HCT116 (cell line): ENCODE data around the gene MCM8.

ENCODE experiments used
- EGR1 ChIP-seq: IDR thresholded peaks from 2 replicates; pipeline ENCODE4 v1.6.1; 2012; ENCODE audit warnings: low read depth
- EZH2 ChIP-seq: fragments of 200-600 bp; sonication (generic); IDR thresholded peaks from 2 replicates; pipeline ENCODE4 v1.6.1; 2017; ENCODE audit warnings: antibody characterized with exemption, mixed run types
- EZH2phosphoT487 ChIP-seq: fragments of 200-600 bp; IDR thresholded peaks from 2 replicates; pipeline ENCODE4 v1.6.1; 2018; ENCODE audit warnings: antibody characterized with exemption, borderline replicate concordance
- POLR2A ChIP-seq: IDR thresholded peaks from 2 replicates; pipeline ENCODE4 v1.7.0; 2011; ENCODE audit warnings: borderline replicate concordance; ENCODE audit not compliant: insufficient read depth, insufficient read length; ENCODE audit errors: extremely low read depth
- POLR2AphosphoS5 ChIP-seq: IDR thresholded peaks from 2 replicates; pipeline ENCODE4 v1.6.1; 2011; ENCODE audit warnings: mild to moderate bottlenecking, low read depth, low read length, moderate library complexity
- RAD21 ChIP-seq: IDR thresholded peaks from 2 replicates; pipeline ENCODE4 v1.6.1; 2012; ENCODE audit warnings: low read depth, mild to moderate bottlenecking
- ZFX ChIP-seq: fragments of 450-650 bp; IDR thresholded peaks from 2 replicates; pipeline ENCODE4 v1.6.1; 2017
- ZNF274 ChIP-seq: fragments of 200-500 bp; sonication (Bioruptor generic); IDR thresholded peaks from 2 replicates; pipeline ENCODE4 v1.6.1; 2014; ENCODE audit warnings: mild to moderate bottlenecking, low read depth, low read length, inconsistent platforms
- TF ChIP-seq, protein P1 (sequence below), 3 experiments: fragments of 200-600 bp in 1 of 3; sonication (generic) in 1 of 3; IDR thresholded peaks in 2 of 3; conservative IDR thresholded peaks in 1 of 3; 2 replicates each; pipeline ENCODE4 v1.5.1; 2012 to 2017; ENCODE audit warnings: low read depth in 2 of 3, low read length in 2 of 3, antibody characterized with exemption in 1 of 3, borderline replicate concordance in 1 of 3, control low read depth in 1 of 3, mild to moderate bottlenecking in 1 of 3, mixed read lengths in 1 of 3, mixed run types in 1 of 3, moderate library complexity in 1 of 3; ENCODE audit not compliant: insufficient read depth in 1 of 3
- TF ChIP-seq, protein P2 (sequence below): IDR thresholded peaks from 2 replicates; pipeline ENCODE4 v1.6.1; 2012
- TF ChIP-seq, protein P3 (sequence below): IDR thresholded peaks from 2 replicates; pipeline ENCODE4 v1.6.1; 2012; ENCODE audit warnings: low read depth
- TF ChIP-seq, protein P4 (sequence below): IDR thresholded peaks from 2 replicates; pipeline ENCODE4 v1.6.1; 2012

DNA sequence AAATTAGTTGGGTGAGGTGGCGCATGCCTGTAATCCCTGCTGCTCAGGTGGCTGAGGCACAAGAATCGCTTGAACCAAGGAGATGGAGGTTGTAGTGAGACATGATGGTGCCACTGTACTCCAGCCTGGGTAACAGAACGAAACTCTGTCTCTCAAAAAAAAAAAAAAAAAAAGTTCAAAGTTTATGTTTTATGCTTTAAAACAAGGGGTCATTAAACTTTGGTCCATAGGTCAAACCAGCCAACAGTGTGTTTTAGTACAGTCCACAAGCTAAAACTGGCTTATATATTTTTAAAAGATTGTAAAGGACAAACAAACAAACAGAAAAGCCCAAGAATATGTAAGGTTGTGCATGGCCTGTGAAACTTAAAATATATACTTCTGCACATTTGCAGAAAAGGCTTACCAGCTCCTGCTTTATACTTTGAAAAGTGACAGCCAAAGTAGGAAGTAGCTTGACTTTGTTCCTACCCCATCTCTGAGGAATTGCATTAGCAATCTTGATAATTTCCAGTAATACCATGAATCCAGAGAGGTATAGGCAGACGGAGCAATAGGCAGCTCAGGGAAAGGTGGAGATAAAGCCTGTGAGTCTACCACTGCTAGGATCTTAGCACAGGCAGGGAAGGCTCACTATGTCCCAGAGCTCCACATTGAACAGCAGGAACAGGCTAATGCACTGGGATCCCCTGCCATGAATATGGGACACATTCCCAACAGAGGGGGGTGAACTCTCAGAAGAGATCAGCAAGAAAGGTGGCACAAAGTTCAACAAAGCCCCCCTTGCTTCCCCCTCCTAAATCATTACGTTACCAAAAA is 30.5 kb downstream of the MCM8 start:
- TF ChIP-seq ZNF274 (no peak), POLR2A (no peak), RAD21 (no peak), EZH2 (no peak), POLR2AphosphoS5 (no peak), EZH2phosphoT487 (no peak), EGR1 (no peak), ZFX (no peak)
- TF ChIP-seq, protein P1, sequence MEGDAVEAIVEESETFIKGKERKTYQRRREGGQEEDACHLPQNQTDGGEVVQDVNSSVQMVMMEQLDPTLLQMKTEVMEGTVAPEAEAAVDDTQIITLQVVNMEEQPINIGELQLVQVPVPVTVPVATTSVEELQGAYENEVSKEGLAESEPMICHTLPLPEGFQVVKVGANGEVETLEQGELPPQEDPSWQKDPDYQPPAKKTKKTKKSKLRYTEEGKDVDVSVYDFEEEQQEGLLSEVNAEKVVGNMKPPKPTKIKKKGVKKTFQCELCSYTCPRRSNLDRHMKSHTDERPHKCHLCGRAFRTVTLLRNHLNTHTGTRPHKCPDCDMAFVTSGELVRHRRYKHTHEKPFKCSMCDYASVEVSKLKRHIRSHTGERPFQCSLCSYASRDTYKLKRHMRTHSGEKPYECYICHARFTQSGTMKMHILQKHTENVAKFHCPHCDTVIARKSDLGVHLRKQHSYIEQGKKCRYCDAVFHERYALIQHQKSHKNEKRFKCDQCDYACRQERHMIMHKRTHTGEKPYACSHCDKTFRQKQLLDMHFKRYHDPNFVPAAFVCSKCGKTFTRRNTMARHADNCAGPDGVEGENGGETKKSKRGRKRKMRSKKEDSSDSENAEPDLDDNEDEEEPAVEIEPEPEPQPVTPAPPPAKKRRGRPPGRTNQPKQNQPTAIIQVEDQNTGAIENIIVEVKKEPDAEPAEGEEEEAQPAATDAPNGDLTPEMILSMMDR (IDR thresholded peaks at IDR 0.05 in 2 of 3, conservative IDR thresholded peaks at IDR 0.05 in 1 of 3; ENCODE audit: borderline replicate concordance in 1 of 3, insufficient read depth in 1 of 3, low read depth in 2 of 3, low read length in 2 of 3) = no peak
- TF ChIP-seq, protein P2, sequence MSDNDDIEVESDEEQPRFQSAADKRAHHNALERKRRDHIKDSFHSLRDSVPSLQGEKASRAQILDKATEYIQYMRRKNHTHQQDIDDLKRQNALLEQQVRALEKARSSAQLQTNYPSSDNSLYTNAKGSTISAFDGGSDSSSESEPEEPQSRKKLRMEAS = no peak
- TF ChIP-seq, protein P3, sequence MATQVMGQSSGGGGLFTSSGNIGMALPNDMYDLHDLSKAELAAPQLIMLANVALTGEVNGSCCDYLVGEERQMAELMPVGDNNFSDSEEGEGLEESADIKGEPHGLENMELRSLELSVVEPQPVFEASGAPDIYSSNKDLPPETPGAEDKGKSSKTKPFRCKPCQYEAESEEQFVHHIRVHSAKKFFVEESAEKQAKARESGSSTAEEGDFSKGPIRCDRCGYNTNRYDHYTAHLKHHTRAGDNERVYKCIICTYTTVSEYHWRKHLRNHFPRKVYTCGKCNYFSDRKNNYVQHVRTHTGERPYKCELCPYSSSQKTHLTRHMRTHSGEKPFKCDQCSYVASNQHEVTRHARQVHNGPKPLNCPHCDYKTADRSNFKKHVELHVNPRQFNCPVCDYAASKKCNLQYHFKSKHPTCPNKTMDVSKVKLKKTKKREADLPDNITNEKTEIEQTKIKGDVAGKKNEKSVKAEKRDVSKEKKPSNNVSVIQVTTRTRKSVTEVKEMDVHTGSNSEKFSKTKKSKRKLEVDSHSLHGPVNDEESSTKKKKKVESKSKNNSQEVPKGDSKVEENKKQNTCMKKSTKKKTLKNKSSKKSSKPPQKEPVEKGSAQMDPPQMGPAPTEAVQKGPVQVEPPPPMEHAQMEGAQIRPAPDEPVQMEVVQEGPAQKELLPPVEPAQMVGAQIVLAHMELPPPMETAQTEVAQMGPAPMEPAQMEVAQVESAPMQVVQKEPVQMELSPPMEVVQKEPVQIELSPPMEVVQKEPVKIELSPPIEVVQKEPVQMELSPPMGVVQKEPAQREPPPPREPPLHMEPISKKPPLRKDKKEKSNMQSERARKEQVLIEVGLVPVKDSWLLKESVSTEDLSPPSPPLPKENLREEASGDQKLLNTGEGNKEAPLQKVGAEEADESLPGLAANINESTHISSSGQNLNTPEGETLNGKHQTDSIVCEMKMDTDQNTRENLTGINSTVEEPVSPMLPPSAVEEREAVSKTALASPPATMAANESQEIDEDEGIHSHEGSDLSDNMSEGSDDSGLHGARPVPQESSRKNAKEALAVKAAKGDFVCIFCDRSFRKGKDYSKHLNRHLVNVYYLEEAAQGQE = no peak
- TF ChIP-seq, protein P4, sequence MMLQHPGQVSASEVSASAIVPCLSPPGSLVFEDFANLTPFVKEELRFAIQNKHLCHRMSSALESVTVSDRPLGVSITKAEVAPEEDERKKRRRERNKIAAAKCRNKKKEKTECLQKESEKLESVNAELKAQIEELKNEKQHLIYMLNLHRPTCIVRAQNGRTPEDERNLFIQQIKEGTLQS = no peak
